Measurements from ENCODE around the gene ETFB. TPM values are rescaled to one million over a fixed set of nuclear protein-coding genes. Genes with fewer than 3 reads are reported as not detected.
A peak's percentile ranks its signal among the peaks of the same experiment; 100 is the strongest.

Gene ETFB
- total RNA-seq, 1 experiment from 2014 or later, result 203 TPM

DNA sequence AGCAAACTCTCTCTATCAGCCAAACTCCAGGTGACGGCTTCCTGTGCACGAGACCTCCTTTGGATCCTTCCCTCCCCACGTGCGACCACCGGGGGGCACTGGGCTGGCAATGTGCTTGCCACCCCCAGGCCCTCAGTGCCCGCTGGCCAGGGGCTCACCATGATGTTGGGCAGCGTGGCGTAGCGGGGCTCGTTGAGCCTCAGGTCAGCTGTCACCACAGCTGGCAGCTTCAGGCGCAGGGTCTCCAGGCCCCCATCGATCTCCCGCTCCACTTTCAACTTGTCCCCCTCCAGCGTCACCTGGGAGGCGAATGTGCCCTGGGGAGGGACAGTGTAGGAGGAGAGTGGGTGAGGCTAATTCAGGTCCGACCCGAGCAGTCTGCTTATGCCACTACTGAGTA, 19.4 kb downstream of the ETFB start:
- H3K27me3 Mint-ChIP-seq (ENCODE audit: unreplicated experiment), result no peaks in the 10 kb centered on the region
- H3K27ac Mint-ChIP-seq (ENCODE audit: unreplicated experiment), result no peak overlapping the region
- intact Hi-C loops (cut with micrococcal nuclease; ENCODE audit: unreplicated experiment), result no loop called here
- H3K36me3 Mint-ChIP-seq (ENCODE audit: insufficient read depth, unreplicated experiment), result peaks cover 49% of the 10 kb centered on the region
- no peaks in the 10 kb centered on the region for H3K9me3 Mint-ChIP-seq (ENCODE audit: low read depth, unreplicated experiment)
- TF ChIP-seq, protein P1, sequence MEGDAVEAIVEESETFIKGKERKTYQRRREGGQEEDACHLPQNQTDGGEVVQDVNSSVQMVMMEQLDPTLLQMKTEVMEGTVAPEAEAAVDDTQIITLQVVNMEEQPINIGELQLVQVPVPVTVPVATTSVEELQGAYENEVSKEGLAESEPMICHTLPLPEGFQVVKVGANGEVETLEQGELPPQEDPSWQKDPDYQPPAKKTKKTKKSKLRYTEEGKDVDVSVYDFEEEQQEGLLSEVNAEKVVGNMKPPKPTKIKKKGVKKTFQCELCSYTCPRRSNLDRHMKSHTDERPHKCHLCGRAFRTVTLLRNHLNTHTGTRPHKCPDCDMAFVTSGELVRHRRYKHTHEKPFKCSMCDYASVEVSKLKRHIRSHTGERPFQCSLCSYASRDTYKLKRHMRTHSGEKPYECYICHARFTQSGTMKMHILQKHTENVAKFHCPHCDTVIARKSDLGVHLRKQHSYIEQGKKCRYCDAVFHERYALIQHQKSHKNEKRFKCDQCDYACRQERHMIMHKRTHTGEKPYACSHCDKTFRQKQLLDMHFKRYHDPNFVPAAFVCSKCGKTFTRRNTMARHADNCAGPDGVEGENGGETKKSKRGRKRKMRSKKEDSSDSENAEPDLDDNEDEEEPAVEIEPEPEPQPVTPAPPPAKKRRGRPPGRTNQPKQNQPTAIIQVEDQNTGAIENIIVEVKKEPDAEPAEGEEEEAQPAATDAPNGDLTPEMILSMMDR (IDR thresholded peaks at IDR 0.05; ENCODE audit: unreplicated experiment), result peak; percentile 40
- no peak for DNase-seq
- H3K4me3 Mint-ChIP-seq (ENCODE audit: low read depth, unreplicated experiment), result no peak overlapping the region
- peaks cover 27% of the 10 kb centered on the region for H3K4me1 Mint-ChIP-seq (ENCODE audit: low read depth, unreplicated experiment)
- CTCF ChIA-PET, result no interaction called here
- BruUV-seq (replicated peaks), result no TSS peak

DNA sequence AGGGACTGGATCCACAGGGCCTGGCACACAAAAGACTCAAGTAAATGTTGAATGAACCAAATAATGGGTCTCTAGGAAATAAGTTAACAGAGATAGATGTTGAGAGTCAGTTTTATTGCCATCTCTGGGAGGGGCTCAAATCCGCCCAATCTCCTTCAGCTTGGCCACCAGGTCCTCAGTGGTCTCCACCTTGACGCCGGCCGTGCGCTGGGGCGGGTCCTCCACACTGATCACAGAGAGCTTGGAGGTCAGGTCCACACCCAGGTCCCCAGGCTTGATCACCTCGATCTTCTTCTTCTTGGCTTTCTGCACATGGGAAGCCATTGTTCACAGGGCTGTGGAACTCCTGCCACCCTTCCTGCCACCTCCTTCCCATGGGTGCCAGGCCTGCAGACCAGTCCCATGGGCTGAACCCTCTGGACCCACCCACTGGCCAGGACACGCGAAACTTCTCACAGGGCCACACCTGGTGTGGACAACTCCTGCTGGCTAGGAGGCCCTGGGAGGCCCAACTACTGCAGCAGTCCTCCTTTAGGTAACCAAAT, 21.0 kb downstream of the ETFB start:
- peaks cover 50% of the 10 kb centered on the region for H3K36me3 Mint-ChIP-seq (ENCODE audit: insufficient read depth, unreplicated experiment)
- H3K4me3 Mint-ChIP-seq (ENCODE audit: low read depth, unreplicated experiment), result no peak overlapping the region
- CTCF ChIA-PET, result no interaction called here
- DNase-seq, result no peak
- no peaks in the 10 kb centered on the region for H3K9me3 Mint-ChIP-seq (ENCODE audit: low read depth, unreplicated experiment)
- BruUV-seq (replicated peaks), result no TSS peak
- H3K27ac Mint-ChIP-seq (ENCODE audit: unreplicated experiment), result no peak overlapping the region
- H3K27me3 Mint-ChIP-seq (ENCODE audit: unreplicated experiment), result no peaks in the 10 kb centered on the region
- H3K4me1 Mint-ChIP-seq (ENCODE audit: low read depth, unreplicated experiment), result peaks cover 37% of the 10 kb centered on the region
- intact Hi-C loops (cut with micrococcal nuclease; ENCODE audit: unreplicated experiment), result no loop called here
- TF ChIP-seq, protein P1 (IDR thresholded peaks at IDR 0.05; ENCODE audit: unreplicated experiment), result no peak

DNA sequence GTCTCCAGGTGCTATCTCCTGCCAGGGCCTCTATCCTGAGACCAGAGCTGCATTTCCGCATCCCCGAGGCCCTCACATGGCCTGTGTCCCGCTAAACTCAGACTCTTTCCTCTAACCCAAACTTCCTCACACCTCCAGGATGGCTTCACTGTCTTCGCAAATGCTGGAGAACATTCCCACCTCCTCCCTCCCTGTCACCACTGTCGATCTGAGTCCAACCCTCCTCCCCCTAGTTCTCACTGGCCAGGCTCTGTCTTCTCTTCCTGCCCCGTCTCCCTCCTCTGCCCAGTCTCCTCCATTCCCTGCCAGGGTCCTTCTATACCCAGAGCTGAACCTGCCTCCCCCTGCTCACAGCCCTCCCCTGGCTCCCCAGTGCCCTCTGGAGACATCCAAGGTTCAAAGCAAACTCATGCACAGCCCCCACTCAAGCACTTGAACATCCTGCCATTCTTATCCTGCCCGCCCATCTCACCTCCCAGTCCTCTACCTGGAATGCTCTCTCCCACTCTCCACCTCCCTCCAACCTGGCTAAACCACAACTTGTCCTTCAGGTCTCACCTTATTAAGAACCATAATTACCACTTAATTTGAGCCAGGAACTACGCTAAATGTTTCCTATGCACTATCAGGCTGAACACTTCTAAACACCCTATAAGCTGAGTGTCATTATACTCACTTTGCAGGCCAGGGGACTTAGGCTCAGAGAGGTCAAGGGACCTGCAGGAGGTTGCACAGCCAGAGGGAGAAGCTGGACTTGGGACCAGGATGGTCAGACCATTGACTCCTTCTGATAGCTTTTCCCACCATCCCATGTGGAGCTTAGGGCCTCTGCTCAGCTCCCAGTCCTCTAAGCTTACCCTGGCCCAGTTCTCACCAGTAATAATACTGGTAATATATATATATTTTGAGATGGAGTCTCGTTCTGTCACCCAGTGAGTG, 23.3 kb downstream of the ETFB start:
- Mint-ChIP-seq H3K4me1 (ENCODE audit: low read depth, unreplicated experiment) (peaks cover 44% of the 10 kb centered on the region), H3K4me3 (ENCODE audit: low read depth, unreplicated experiment) (no peak overlapping the region), H3K9me3 (ENCODE audit: low read depth, unreplicated experiment) (no peaks in the 10 kb centered on the region), H3K36me3 (ENCODE audit: insufficient read depth, unreplicated experiment) (peaks cover 53% of the 10 kb centered on the region), H3K27ac (ENCODE audit: unreplicated experiment) (peak overlapping the region; percentile 33), H3K27me3 (ENCODE audit: unreplicated experiment) (no peaks in the 10 kb centered on the region)
- no peak for DNase-seq
- intact Hi-C loops (cut with micrococcal nuclease; ENCODE audit: unreplicated experiment), result no loop called here
- no TSS peak for BruUV-seq (replicated peaks)
- CTCF ChIA-PET, result interaction anchor here (1.3 to 2.1 kb wide), 3 partner anchors 21 to 64 kb away, joined by 5 to 8 read pairs (median 7); no protein-coding TSS in a partner anchor
- TF ChIP-seq, protein P1 (IDR thresholded peaks at IDR 0.05; ENCODE audit: unreplicated experiment), result no peak

DNA sequence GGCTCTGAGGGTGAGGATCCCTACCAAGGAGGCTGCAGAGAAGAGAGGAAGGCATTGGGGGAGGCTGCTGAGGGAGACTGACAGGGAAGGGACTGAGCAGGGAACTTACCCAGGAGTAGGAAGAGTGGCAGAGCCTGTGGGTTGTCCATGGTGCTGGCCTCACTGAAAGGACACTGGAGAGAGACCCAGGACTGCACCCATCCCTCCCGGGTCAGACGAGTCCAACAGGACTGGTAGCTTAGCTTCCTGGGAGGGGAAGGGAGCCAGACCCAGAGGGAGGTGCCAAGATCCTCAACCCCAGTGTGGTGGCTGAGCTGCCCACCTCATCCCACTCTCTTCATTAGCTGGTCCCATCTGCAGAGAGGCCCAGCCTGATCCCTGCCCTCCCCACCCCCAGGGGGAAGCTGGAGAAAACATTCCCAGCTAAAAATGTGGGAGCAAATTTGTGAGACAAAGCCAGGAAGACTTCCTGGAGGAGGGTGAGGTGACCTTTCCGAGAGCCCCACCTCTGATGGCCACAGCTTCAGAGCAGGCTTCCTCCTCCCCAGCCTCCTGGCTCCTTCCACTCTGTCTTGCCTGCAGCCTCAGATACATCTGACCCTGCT, 24.1 kb downstream of the ETFB start, which contains the start of gene VSIG10L:
Gene VSIG10L (minus strand): TSS at position 164 of the 605 bp plus-strand sequence. CDS start 15 bp downstream, at position 149.
- Mint-ChIP-seq H3K4me1 (ENCODE audit: low read depth, unreplicated experiment) (peaks cover 35% of the 10 kb centered on the region), H3K27ac (ENCODE audit: unreplicated experiment) (peak within 1 kb of the TSS; percentile 67), H3K27me3 (ENCODE audit: unreplicated experiment) (no peaks in the 10 kb centered on the region), H3K9me3 (ENCODE audit: low read depth, unreplicated experiment) (no peaks in the 10 kb centered on the region), H3K4me3 (ENCODE audit: low read depth, unreplicated experiment) (peak within 1 kb of the TSS; percentile 72), H3K36me3 (ENCODE audit: insufficient read depth, unreplicated experiment) (peaks cover 45% of the 10 kb centered on the region)
- CTCF ChIA-PET, result interaction anchor here (1.1 to 2.1 kb wide), 4 partner anchors 21 to 97 kb away, joined by 3 to 8 read pairs (median 6); no protein-coding TSS in a partner anchor
- BruUV-seq (replicated peaks), result no TSS peak
- TF ChIP-seq, protein P1 (IDR thresholded peaks at IDR 0.05; ENCODE audit: unreplicated experiment), result no peak
- peak; percentile 43 for DNase-seq
- intact Hi-C loops (cut with micrococcal nuclease; ENCODE audit: unreplicated experiment), result no loop called here
